ACC112 (cell line): ENCODE data around the gene IL22RA2.
A peak's percentile ranks its signal among the peaks of the same experiment; 100 is the strongest.

Source experiments
- H2AFZ ChIP-seq: fragments of 200-600 bp; sonication (generic); one replicate; pipeline ENCODE4 v1.6.0; 2017; ENCODE audit warnings: antibody characterized with exemption, low read length; ENCODE audit not compliant: unreplicated experiment
- H3K27ac ChIP-seq: fragments of 200-600 bp; sonication (generic); 2 replicates; pipeline ENCODE4 v1.5.1; 2014; ENCODE audit warnings: low read depth, mild to moderate bottlenecking, antibody characterized with exemption, low read length, moderate library complexity
- H3K27me3 ChIP-seq: fragments of 200-600 bp; sonication (generic); 2 replicates; pipeline ENCODE4 v1.6.1; 2014; ENCODE audit warnings: mild to moderate bottlenecking, antibody characterized with exemption, low read length, moderate library complexity, mixed read lengths; ENCODE audit not compliant: insufficient read depth
- H3K36me3 ChIP-seq: fragments of 200-600 bp; sonication (generic); 2 replicates; pipeline ENCODE4 v1.6.1; 2016; ENCODE audit warnings: mild to moderate bottlenecking, antibody characterized with exemption, low read length, moderate library complexity, mixed read lengths; ENCODE audit not compliant: insufficient read depth
- H3K4me1 ChIP-seq: fragments of 200-600 bp; sonication (generic); one replicate; pipeline ENCODE4 v1.6.1; 2016; ENCODE audit warnings: low read length, mixed read lengths; ENCODE audit not compliant: insufficient read depth, unreplicated experiment, control insufficient read depth
- H3K4me3 ChIP-seq: fragments of 200-600 bp; sonication (generic); 2 replicates; pipeline ENCODE4 v1.5.1; 2014; ENCODE audit warnings: mild to moderate bottlenecking, low read depth, low read length
- H3K79me2 ChIP-seq: fragments of 200-600 bp; sonication (generic); one replicate; pipeline ENCODE4 v1.6.0; 2016; ENCODE audit warnings: low read length; ENCODE audit not compliant: control insufficient read depth, unreplicated experiment, insufficient read depth

The IL22RA2 gene

GRCh38 chr6:137122612-137123011 lies 50.8 kb downstream of the IL22RA2 start:
- Histone ChIP-seq H3K27me3 (no peaks in the 10 kb centered on the region), H2AFZ (no peak overlapping the region), H3K36me3 (no peaks in the 10 kb centered on the region), H3K4me3 (no peak overlapping the region), H3K79me2 (no peaks in the 10 kb centered on the region), H3K4me1 (no peaks in the 10 kb centered on the region), H3K27ac (no peak overlapping the region)

- Histone ChIP-seq H2AFZ (peak overlapping the region; percentile 41), H3K4me1 (no peaks in the 10 kb centered on the region), H3K36me3 (no peaks in the 10 kb centered on the region), H3K27ac (no peak overlapping the region), H3K27me3 (no peaks in the 10 kb centered on the region), H3K4me3 (peak overlapping the region; percentile 15; the same call in 1 of the 2 replicates), H3K79me2 (no peaks in the 10 kb centered on the region)
These were observed 51.9 kb downstream of the IL22RA2 start for GRCh38 chr6:137121401-137121997.

- Histone ChIP-seq H3K36me3 (no peaks in the 10 kb centered on the region), H3K27me3 (no peaks in the 10 kb centered on the region), H3K79me2 (no peaks in the 10 kb centered on the region), H3K27ac (no peak overlapping the region), H3K4me3 (no peak overlapping the region), H3K4me1 (no peaks in the 10 kb centered on the region), H2AFZ (no peak overlapping the region)
These were observed 52.7 kb downstream of the IL22RA2 start for GRCh38 chr6:137120748-137121147.

GRCh38 chr6:137119196-137120104 lies 54.0 kb downstream of the IL22RA2 start:
- Histone ChIP-seq H3K27ac (no peak overlapping the region), H3K36me3 (no peaks in the 10 kb centered on the region), H2AFZ (no peak overlapping the region), H3K4me1 (no peaks in the 10 kb centered on the region), H3K4me3 (no peak overlapping the region), H3K79me2 (no peaks in the 10 kb centered on the region), H3K27me3 (no peaks in the 10 kb centered on the region)

- Histone ChIP-seq H3K4me3 (no peak overlapping the region), H3K4me1 (no peaks in the 10 kb centered on the region), H3K27ac (no peak overlapping the region), H2AFZ (no peak overlapping the region), H3K36me3 (no peaks in the 10 kb centered on the region), H3K27me3 (no peaks in the 10 kb centered on the region), H3K79me2 (no peaks in the 10 kb centered on the region)
These were observed 55.9 kb downstream of the IL22RA2 start for GRCh38 chr6:137117581-137117980.

GRCh38 chr6:137116807-137117206 lies 56.6 kb downstream of the IL22RA2 start:
- Histone ChIP-seq H3K27ac (no peak overlapping the region), H3K79me2 (no peaks in the 10 kb centered on the region), H3K4me3 (no peak overlapping the region)

GRCh38 chr6:137115658-137116057 lies 57.8 kb downstream of the IL22RA2 start:
- Histone ChIP-seq H3K27ac (no peak overlapping the region), H3K36me3 (no peaks in the 10 kb centered on the region), H3K79me2 (no peaks in the 10 kb centered on the region), H3K4me1 (peaks cover 12% of the 10 kb centered on the region), H2AFZ (no peak overlapping the region), H3K27me3 (no peaks in the 10 kb centered on the region), H3K4me3 (no peak overlapping the region)

More at GRCh38 chr6:137116807-137117206, 56.6 kb downstream of the IL22RA2 start:
- no peaks in the 10 kb centered on the region for H3K27me3 ChIP-seq
- peaks cover 5% of the 10 kb centered on the region for H3K4me1 ChIP-seq
- no peak overlapping the region for H2AFZ ChIP-seq
- H3K36me3 ChIP-seq: no peaks in the 10 kb centered on the region

GRCh38 chr6:137112067-137112355 lies 61.4 kb downstream of the IL22RA2 start:
- H3K4me3 ChIP-seq: no peak overlapping the region
- peak overlapping the region; percentile 80 for H2AFZ ChIP-seq
- no peaks in the 10 kb centered on the region for H3K27me3 ChIP-seq
- no peaks in the 10 kb centered on the region for H3K79me2 ChIP-seq
- H3K27ac ChIP-seq: peak overlapping the region; percentile 59
- no peaks in the 10 kb centered on the region for H3K36me3 ChIP-seq
- peaks cover 12% of the 10 kb centered on the region for H3K4me1 ChIP-seq

- Histone ChIP-seq H3K79me2 (no peaks in the 10 kb centered on the region), H3K27me3 (no peaks in the 10 kb centered on the region)
These were observed 62.0 kb downstream of the IL22RA2 start for GRCh38 chr6:137111296-137112066.

GRCh38 chr6:137107767-137108105 lies 65.7 kb downstream of the IL22RA2 start:
- no peak overlapping the region for H3K4me3 ChIP-seq
- no peaks in the 10 kb centered on the region for H3K36me3 ChIP-seq
- H3K27me3 ChIP-seq: no peaks in the 10 kb centered on the region
- no peak overlapping the region for H3K27ac ChIP-seq
- H2AFZ ChIP-seq: no peak overlapping the region
- no peaks in the 10 kb centered on the region for H3K79me2 ChIP-seq
- peaks cover 12% of the 10 kb centered on the region for H3K4me1 ChIP-seq

More at GRCh38 chr6:137111296-137112066, 62.0 kb downstream of the IL22RA2 start:
- H3K36me3 ChIP-seq: no peaks in the 10 kb centered on the region
- peak overlapping the region; percentile 80 for H2AFZ ChIP-seq
- H3K27ac ChIP-seq: peak overlapping the region; percentile 59
- no peak overlapping the region for H3K4me3 ChIP-seq
- H3K4me1 ChIP-seq: peaks cover 12% of the 10 kb centered on the region
